HEK293 (cell line): ENCODE data around the gene TEX36.

Source experiments
- CTCF ChIA-PET: fragments of 350-600 bp; formaldehyde crosslinking; extraction: SDS; loops from one replicate; lab custom pipeline; 2021; ENCODE audit warnings: antibody characterized with exemption; lab: Yijun Ruan, JAX
- POLR2A ChIA-PET: fragments of 300-600 bp; formaldehyde crosslinking; extraction: SDS; loops from one replicate; lab custom pipeline; 2020; ENCODE audit warnings: antibody characterized with exemption, inconsistent platforms; lab: Yijun Ruan, JAX
- H3K27ac ChIP-seq: fragments of 200-500 bp; sonication (Bioruptor generic); 2 replicates; pipeline ENCODE4 v1.5.1; 2014; ENCODE audit warnings: low read depth, low read length, control low read depth, inconsistent platforms; ENCODE audit errors: extremely low read depth
- H3K36me3 ChIP-seq, 2 experiments: fragments of 200-500 bp in 1 of 2; sonication (Bioruptor generic) in 1 of 2; 1 replicate in 1 of 2; 2 replicates in 1 of 2; pipeline ENCODE4 v1.5.1; 2014 to 2017; ENCODE audit warnings: inconsistent platforms in 2 of 2, low read length in 2 of 2; ENCODE audit not compliant: control insufficient read depth in 2 of 2, insufficient read depth in 1 of 2
- H3K4me1 ChIP-seq: fragments of 200-500 bp; sonication (Bioruptor generic); 2 replicates; pipeline ENCODE4 v1.5.1; 2014; ENCODE audit warnings: mild to moderate bottlenecking, low read length, inconsistent platforms; ENCODE audit not compliant: control insufficient read depth, insufficient read depth
- H3K4me3 ChIP-seq: 2 replicates; pipeline ENCODE4 v1.5.1; 2011; ENCODE audit warnings: low read depth, mild to moderate bottlenecking, control low read depth, low read length, moderate library complexity
- H3K9me3 ChIP-seq: fragments of 200-500 bp; sonication (Bioruptor generic); 2 replicates; pipeline ENCODE4 v1.5.1; 2014; ENCODE audit warnings: low read depth, low read length, inconsistent platforms; ENCODE audit not compliant: control insufficient read depth, insufficient read depth
- HOXA7 ChIP-seq: sonication (generic); formaldehyde crosslinking; IDR thresholded peaks from 2 replicates; pipeline ENCODE4 v1.8.1; 2022; ENCODE audit warnings: missing genetic modification reagents, borderline replicate concordance
- KLF16 ChIP-seq: fragments of 450-650 bp; formaldehyde crosslinking; IDR thresholded peaks from 2 replicates; pipeline ENCODE4 v1.5.1; 2017; ENCODE audit warnings: missing biosample characterization, missing genetic modification characterization
- MEIS1 ChIP-seq: sonication (generic); formaldehyde crosslinking; IDR thresholded peaks from 2 replicates; pipeline ENCODE4 v1.8.1; 2022; ENCODE audit warnings: missing genetic modification reagents, mild to moderate bottlenecking, borderline replicate concordance
- SCRT2 ChIP-seq: fragments of 450-650 bp; formaldehyde crosslinking; IDR thresholded peaks from 2 replicates; pipeline ENCODE4 v1.5.1; 2016; ENCODE audit warnings: missing biosample characterization, missing genetic modification characterization
- ZBTB44 ChIP-seq: fragments of 450-650 bp; IDR thresholded peaks from 2 replicates; pipeline ENCODE4 v1.5.1; 2018; ENCODE audit warnings: missing biosample characterization, mild to moderate bottlenecking, missing genetic modification characterization
- ZNF157 ChIP-seq: fragments of 450-650 bp; formaldehyde crosslinking; IDR thresholded peaks from 2 replicates; pipeline ENCODE4 v1.5.1; 2016; ENCODE audit warnings: missing biosample characterization, missing genetic modification characterization
- ZNF16 ChIP-seq: fragments of 450-650 bp; formaldehyde crosslinking; IDR thresholded peaks from 2 replicates; pipeline ENCODE4 v1.5.1; 2016; ENCODE audit warnings: low read depth, missing biosample characterization, missing genetic modification characterization
- ZNF169 ChIP-seq: fragments of 450-650 bp; formaldehyde crosslinking; IDR thresholded peaks from 2 replicates; pipeline ENCODE4 v1.5.1; 2016; ENCODE audit warnings: missing biosample characterization, missing genetic modification characterization
- ZNF335 ChIP-seq: fragments of 450-650 bp; formaldehyde crosslinking; conservative IDR thresholded peaks from 2 replicates; pipeline ENCODE4 v1.5.1; 2016; ENCODE audit warnings: missing biosample characterization, missing genetic modification characterization
- ZNF341 ChIP-seq: fragments of 450-650 bp; formaldehyde crosslinking; IDR thresholded peaks from 2 replicates; pipeline ENCODE4; 2016; ENCODE audit warnings: low read depth, missing biosample characterization, missing genetic modification characterization
- ZNF350 ChIP-seq: fragments of 450-650 bp; formaldehyde crosslinking; IDR thresholded peaks from 2 replicates; pipeline ENCODE4 v1.5.0; 2017; ENCODE audit warnings: missing biosample characterization, mild to moderate bottlenecking, missing genetic modification characterization
- ZNF571 ChIP-seq: fragments of 450-650 bp; formaldehyde crosslinking; IDR thresholded peaks from 2 replicates; pipeline ENCODE4 v1.5.0; 2017; ENCODE audit warnings: missing biosample characterization, missing genetic modification characterization
- ZNF660 ChIP-seq: fragments of 450-650 bp; IDR thresholded peaks from 2 replicates; pipeline ENCODE4 v1.5.1; 2018; ENCODE audit warnings: missing biosample characterization, mild to moderate bottlenecking, missing genetic modification characterization
- ZNF692 ChIP-seq: fragments of 450-650 bp; formaldehyde crosslinking; IDR thresholded peaks from 2 replicates; pipeline ENCODE4 v1.5.1; 2016; ENCODE audit warnings: missing biosample characterization, missing genetic modification characterization
- ZSCAN16 ChIP-seq: fragments of 450-650 bp; formaldehyde crosslinking; IDR thresholded peaks from 2 replicates; pipeline ENCODE4 v1.5.1; 2016; ENCODE audit warnings: missing biosample characterization, missing genetic modification characterization
- TF ChIP-seq, protein P1 (sequence below): fragments of 450-650 bp; formaldehyde crosslinking; IDR thresholded peaks from 2 replicates; pipeline ENCODE4 v1.5.1; 2017; ENCODE audit warnings: missing biosample characterization, missing genetic modification characterization
- TF ChIP-seq, protein P2 (sequence below): fragments of 450-650 bp; formaldehyde crosslinking; IDR thresholded peaks from 2 replicates; pipeline ENCODE4 v1.5.1; 2016; ENCODE audit warnings: missing biosample characterization, missing genetic modification characterization, borderline replicate concordance

TEX36 gene

GRCh38 chr10:125693524-125693847 is 10.5 kb upstream of the TEX36 start:
- ChIA-PET POLR2A (no interaction called here), CTCF (interaction anchor here (0.6 to 0.7 kb wide), 2 partner anchors 15 to 102 kb away, joined by 3 read pairs; no protein-coding TSS in a partner anchor)
- H3K36me3 ChIP-seq, result no peaks in the 10 kb centered on the region
- H3K4me3 ChIP-seq, result no peak overlapping the region
- H3K4me1 ChIP-seq, result peaks cover 33% of the 10 kb centered on the region
- TF ChIP-seq ZNF157 (tag by site-specific recombination), result no peak
- TF ChIP-seq ZNF660, result no peak
- TF ChIP-seq KLF16 (tag by site-specific recombination), result no peak
- TF ChIP-seq ZNF571 (tag by site-specific recombination), result no peak
- no peak for TF ChIP-seq ZNF335 (tag by site-specific recombination)
- no peak for TF ChIP-seq MEIS1 (CRISPR knock-in tag)
- TF ChIP-seq ZBTB44 (tag by site-specific recombination), result no peak
- TF ChIP-seq ZNF350 (tag by site-specific recombination), result no peak
- no peak for TF ChIP-seq ZNF169 (tag by site-specific recombination)
- TF ChIP-seq ZNF16 (tag by site-specific recombination), result no peak
- TF ChIP-seq, all 188 proteins: peak for 0
- H3K9me3 ChIP-seq, result no peaks in the 10 kb centered on the region
- no peak overlapping the region for H3K27ac ChIP-seq

- Histone ChIP-seq H3K4me1 (peaks cover 33% of the 10 kb centered on the region), H3K36me3 (no peaks in the 10 kb centered on the region), H3K27ac (no peak overlapping the region), H3K9me3 (no peaks in the 10 kb centered on the region), H3K4me3 (no peak overlapping the region)
- ChIA-PET POLR2A (no interaction called here), CTCF (interaction anchor here (0.6 to 0.7 kb wide), 2 partner anchors 16 to 102 kb away, joined by 3 read pairs; no protein-coding TSS in a partner anchor)
- TF ChIP-seq, protein P1, sequence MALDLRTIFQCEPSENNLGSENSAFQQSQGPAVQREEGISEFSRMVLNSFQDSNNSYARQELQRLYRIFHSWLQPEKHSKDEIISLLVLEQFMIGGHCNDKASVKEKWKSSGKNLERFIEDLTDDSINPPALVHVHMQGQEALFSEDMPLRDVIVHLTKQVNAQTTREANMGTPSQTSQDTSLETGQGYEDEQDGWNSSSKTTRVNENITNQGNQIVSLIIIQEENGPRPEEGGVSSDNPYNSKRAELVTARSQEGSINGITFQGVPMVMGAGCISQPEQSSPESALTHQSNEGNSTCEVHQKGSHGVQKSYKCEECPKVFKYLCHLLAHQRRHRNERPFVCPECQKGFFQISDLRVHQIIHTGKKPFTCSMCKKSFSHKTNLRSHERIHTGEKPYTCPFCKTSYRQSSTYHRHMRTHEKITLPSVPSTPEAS (tag by site-specific recombination), result peak; percentile 22; the same call in 1 of the 2 replicates
- no peak for TF ChIP-seq ZNF692 (tag by site-specific recombination)
- TF ChIP-seq SCRT2 (tag by site-specific recombination), result peak; percentile 41; the same call in 1 of the 2 replicates
Measured at GRCh38 chr10:125692601-125693523, 9.9 kb upstream of the TEX36 start.

GRCh38 chr10:125692196-125692595 is 9.2 kb upstream of the TEX36 start:
- CTCF ChIA-PET, result interaction anchor here (0.6 kb wide), 1 partner anchor 740 kb away, joined by 3 read pairs; no protein-coding TSS in a partner anchor
- Histone ChIP-seq H3K9me3 (no peaks in the 10 kb centered on the region), H3K4me3 (no peak overlapping the region), H3K27ac (no peak overlapping the region), H3K4me1 (peaks cover 33% of the 10 kb centered on the region), H3K36me3 (no peaks in the 10 kb centered on the region)
- POLR2A ChIA-PET, result interaction anchor here (0.6 to 1.3 kb wide), 4 partner anchors 14 to 531 kb away, joined by 4 to 10 read pairs (median 6); partner anchors contain the start of genes CTBP2 and EDRF1
- TF ChIP-seq, protein P2, sequence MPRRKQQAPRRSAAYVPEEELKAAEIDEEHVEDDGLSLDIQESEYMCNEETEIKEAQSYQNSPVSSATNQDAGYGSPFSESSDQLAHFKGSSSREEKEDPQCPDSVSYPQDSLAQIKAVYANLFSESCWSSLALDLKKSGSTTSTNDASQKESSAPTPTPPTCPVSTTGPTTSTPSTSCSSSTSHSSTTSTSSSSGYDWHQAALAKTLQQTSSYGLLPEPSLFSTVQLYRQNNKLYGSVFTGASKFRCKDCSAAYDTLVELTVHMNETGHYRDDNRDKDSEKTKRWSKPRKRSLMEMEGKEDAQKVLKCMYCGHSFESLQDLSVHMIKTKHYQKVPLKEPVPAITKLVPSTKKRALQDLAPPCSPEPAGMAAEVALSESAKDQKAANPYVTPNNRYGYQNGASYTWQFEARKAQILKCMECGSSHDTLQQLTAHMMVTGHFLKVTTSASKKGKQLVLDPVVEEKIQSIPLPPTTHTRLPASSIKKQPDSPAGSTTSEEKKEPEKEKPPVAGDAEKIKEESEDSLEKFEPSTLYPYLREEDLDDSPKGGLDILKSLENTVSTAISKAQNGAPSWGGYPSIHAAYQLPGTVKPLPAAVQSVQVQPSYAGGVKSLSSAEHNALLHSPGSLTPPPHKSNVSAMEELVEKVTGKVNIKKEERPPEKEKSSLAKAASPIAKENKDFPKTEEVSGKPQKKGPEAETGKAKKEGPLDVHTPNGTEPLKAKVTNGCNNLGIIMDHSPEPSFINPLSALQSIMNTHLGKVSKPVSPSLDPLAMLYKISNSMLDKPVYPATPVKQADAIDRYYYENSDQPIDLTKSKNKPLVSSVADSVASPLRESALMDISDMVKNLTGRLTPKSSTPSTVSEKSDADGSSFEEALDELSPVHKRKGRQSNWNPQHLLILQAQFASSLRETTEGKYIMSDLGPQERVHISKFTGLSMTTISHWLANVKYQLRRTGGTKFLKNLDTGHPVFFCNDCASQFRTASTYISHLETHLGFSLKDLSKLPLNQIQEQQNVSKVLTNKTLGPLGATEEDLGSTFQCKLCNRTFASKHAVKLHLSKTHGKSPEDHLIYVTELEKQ, result no peak
- no peak for TF ChIP-seq ZNF341 (tag by site-specific recombination)
- TF ChIP-seq ZSCAN16, result no peak
- TF ChIP-seq HOXA7 (CRISPR knock-in tag), result no peak
